ENCODE measurements around the gene PARD3B. TPM values are rescaled to one million over a fixed set of nuclear protein-coding genes. Genes with fewer than 3 reads are reported as not detected.

Gene PARD3B
- total and polyA plus RNA-seq, 8 donors = 18.5 to 24.6 (median 21.1) TPM

GRCh38 chr2:204503869-204504268, 41.4 kb upstream of the PARD3B start:
- H3K27ac ChIP-seq = no peak overlapping the region
- H3K9me3 ChIP-seq = no peaks in the 10 kb centered on the region
- H3K4me1 ChIP-seq = no peaks in the 10 kb centered on the region
- H3K27me3 ChIP-seq = no peaks in the 10 kb centered on the region
- ATAC-seq (no peak), DNase-seq (no peak)
- intact Hi-C loops (cut with DNase I) = no loop called here
- no peak overlapping the region for H3K4me3 ChIP-seq
- TF ChIP-seq, protein P1, sequence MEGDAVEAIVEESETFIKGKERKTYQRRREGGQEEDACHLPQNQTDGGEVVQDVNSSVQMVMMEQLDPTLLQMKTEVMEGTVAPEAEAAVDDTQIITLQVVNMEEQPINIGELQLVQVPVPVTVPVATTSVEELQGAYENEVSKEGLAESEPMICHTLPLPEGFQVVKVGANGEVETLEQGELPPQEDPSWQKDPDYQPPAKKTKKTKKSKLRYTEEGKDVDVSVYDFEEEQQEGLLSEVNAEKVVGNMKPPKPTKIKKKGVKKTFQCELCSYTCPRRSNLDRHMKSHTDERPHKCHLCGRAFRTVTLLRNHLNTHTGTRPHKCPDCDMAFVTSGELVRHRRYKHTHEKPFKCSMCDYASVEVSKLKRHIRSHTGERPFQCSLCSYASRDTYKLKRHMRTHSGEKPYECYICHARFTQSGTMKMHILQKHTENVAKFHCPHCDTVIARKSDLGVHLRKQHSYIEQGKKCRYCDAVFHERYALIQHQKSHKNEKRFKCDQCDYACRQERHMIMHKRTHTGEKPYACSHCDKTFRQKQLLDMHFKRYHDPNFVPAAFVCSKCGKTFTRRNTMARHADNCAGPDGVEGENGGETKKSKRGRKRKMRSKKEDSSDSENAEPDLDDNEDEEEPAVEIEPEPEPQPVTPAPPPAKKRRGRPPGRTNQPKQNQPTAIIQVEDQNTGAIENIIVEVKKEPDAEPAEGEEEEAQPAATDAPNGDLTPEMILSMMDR (IDR thresholded peaks at IDR 0.05) = no peak
- H3K36me3 ChIP-seq = no peaks in the 10 kb centered on the region

GRCh38 chr2:204504594-204504993, 40.7 kb upstream of the PARD3B start:
- TF ChIP-seq, protein P1 (IDR thresholded peaks at IDR 0.05) = no peak
- intact Hi-C loops (cut with DNase I) = no loop called here
- H3K36me3 ChIP-seq = no peaks in the 10 kb centered on the region
- no peak for DNase-seq
- H3K27me3 ChIP-seq = no peaks in the 10 kb centered on the region
- H3K4me1 ChIP-seq = no peaks in the 10 kb centered on the region
- H3K27ac ChIP-seq = no peak overlapping the region
- no peaks in the 10 kb centered on the region for H3K9me3 ChIP-seq
- ATAC-seq = no peak
- no peak overlapping the region for H3K4me3 ChIP-seq

GRCh38 chr2:204505488-204505887, 39.8 kb upstream of the PARD3B start:
- Histone ChIP-seq H3K27me3 (no peaks in the 10 kb centered on the region), H3K4me3 (no peak overlapping the region), H3K36me3 (no peaks in the 10 kb centered on the region), H3K9me3 (no peaks in the 10 kb centered on the region), H3K27ac (no peak overlapping the region), H3K4me1 (no peaks in the 10 kb centered on the region)
- TF ChIP-seq, protein P1 (IDR thresholded peaks at IDR 0.05) = no peak
- intact Hi-C loops (cut with DNase I) = no loop called here
- no peak for DNase-seq
- no peak for ATAC-seq

- Histone ChIP-seq H3K27ac (no peak overlapping the region), H3K36me3 (no peaks in the 10 kb centered on the region), H3K27me3 (no peaks in the 10 kb centered on the region), H3K4me3 (no peak overlapping the region), H3K9me3 (no peaks in the 10 kb centered on the region), H3K4me1 (no peaks in the 10 kb centered on the region)
- TF ChIP-seq, protein P1 (IDR thresholded peaks at IDR 0.05) = no peak
- DNase-seq (no peak), ATAC-seq (no peak)
- intact Hi-C loops (cut with DNase I) = no loop called here
These were observed 39.3 kb upstream of the PARD3B start for GRCh38 chr2:204505946-204506345.

GRCh38 chr2:204507636-204508035, 37.6 kb upstream of the PARD3B start:
- Histone ChIP-seq H3K4me3 (no peak overlapping the region), H3K27me3 (no peaks in the 10 kb centered on the region), H3K4me1 (no peaks in the 10 kb centered on the region), H3K36me3 (no peaks in the 10 kb centered on the region), H3K9me3 (no peaks in the 10 kb centered on the region), H3K27ac (no peak overlapping the region)
- TF ChIP-seq, protein P1 (IDR thresholded peaks at IDR 0.05) = no peak
- ATAC-seq (no peak), DNase-seq (no peak)
- intact Hi-C loops (cut with DNase I) = no loop called here
